Lower lobe of right lung (tissue), 2 donors: ENCODE measurements around the gene C1QB. TPM values are rescaled to one million over a fixed set of nuclear protein-coding genes. Genes with fewer than 3 reads are reported as not detected.

ENCODE experiments used
- ATAC-seq, 2 donors: fragments of 200-7000 bp; cut with Tn5 transposase; one replicate each; pipeline ENCODE4 v1.9.1; 2020 to 2022; ENCODE audit warnings: mild to moderate bottlenecking in 2 of 2, moderate library complexity in 2 of 2
- DNase-seq: peaks from one replicate; pipeline ENCODE4 v3.0.0-alpha.2; 2020
- H3K27ac ChIP-seq: fragments of 200-600 bp; one replicate; pipeline ENCODE4 v1.8.0; 2022
- H3K27me3 ChIP-seq: fragments of 200-600 bp; one replicate; pipeline ENCODE4 v1.8.0; 2022; ENCODE audit warnings: low read depth
- H3K36me3 ChIP-seq: fragments of 200-600 bp; one replicate; pipeline ENCODE4 v1.8.0; 2022; ENCODE audit warnings: mild to moderate bottlenecking
- H3K4me1 ChIP-seq: fragments of 200-600 bp; one replicate; pipeline ENCODE4 v1.8.0; 2022
- H3K4me3 ChIP-seq: fragments of 200-600 bp; one replicate; pipeline ENCODE4 v1.8.0; 2022; ENCODE audit warnings: mild to moderate bottlenecking
- H3K9me3 ChIP-seq: fragments of 200-600 bp; one replicate; pipeline ENCODE4 v1.8.0; 2022
- CTCF ChIP-seq: fragments of 200-600 bp; IDR thresholded peaks from one replicate; pipeline ENCODE4 v1.8.0; 2022; ENCODE audit warnings: antibody characterized with exemption, mild to moderate bottlenecking
- intact Hi-C: fragments of 100-400 bp; cut with DNase I; formaldehyde crosslinking; loops from one replicate; pipeline ENCODE4 v1.11.0; 2022
- total RNA-seq: library from RNA; stranded (reverse); fragmentation: NEBNext Ultra II Directional; extraction: Animal tissue kit (Norgen Biotek cat#: 25700); gene quantifications from one replicate; pipeline ENCODE4 v1.2.1, GENCODE V29; 2021
- donor health status: DM: no; HTN: yes; CAD: no; lungs with severe emphysema.

The C1QB gene
- total RNA-seq, 1 donor from 2014 or later, result 1,524 TPM

GRCh38 chr1:22680726-22681125, 27.7 kb downstream of the C1QB start:
- no peaks in the 10 kb centered on the region for H3K4me1 ChIP-seq
- ATAC-seq, result no peak
- H3K4me3 ChIP-seq, result no peak overlapping the region
- no peak overlapping the region for H3K27ac ChIP-seq
- H3K9me3 ChIP-seq, result no peaks in the 10 kb centered on the region
- peaks cover 26% of the 10 kb centered on the region for H3K27me3 ChIP-seq
- TF ChIP-seq CTCF, result no peak
- no peaks in the 10 kb centered on the region for H3K36me3 ChIP-seq
- no peak for DNase-seq
- intact Hi-C loops, result no loop called here

GRCh38 chr1:22681556-22682276, 28.7 kb downstream of the C1QB start:
- peaks cover 22% of the 10 kb centered on the region for H3K27me3 ChIP-seq
- intact Hi-C loops, result no loop called here
- no peaks in the 10 kb centered on the region for H3K36me3 ChIP-seq
- H3K9me3 ChIP-seq, result no peaks in the 10 kb centered on the region
- H3K27ac ChIP-seq, result no peak overlapping the region
- no peak for TF ChIP-seq CTCF
- H3K4me3 ChIP-seq, result no peak overlapping the region
- ATAC-seq (no peak), DNase-seq (no peak)
- no peaks in the 10 kb centered on the region for H3K4me1 ChIP-seq

- intact Hi-C loops, result no loop called here
These were observed 30.5 kb downstream of the C1QB start for GRCh38 chr1:22683547-22683946.

GRCh38 chr1:22685591-22686059, 32.6 kb downstream of the C1QB start:
- peaks cover 25% of the 10 kb centered on the region for H3K27me3 ChIP-seq
- H3K4me3 ChIP-seq, result no peak overlapping the region
- H3K36me3 ChIP-seq, result no peaks in the 10 kb centered on the region
- intact Hi-C loops, result no loop called here
- H3K4me1 ChIP-seq, result no peaks in the 10 kb centered on the region
- DNase-seq (no peak), ATAC-seq (peak in 1 of 2 donors; percentile 16)
- no peak overlapping the region for H3K27ac ChIP-seq
- TF ChIP-seq CTCF, result no peak
- H3K9me3 ChIP-seq, result no peaks in the 10 kb centered on the region

More at GRCh38 chr1:22683547-22683946, 30.5 kb downstream of the C1QB start:
- Histone ChIP-seq H3K27ac (no peak overlapping the region), H3K36me3 (no peaks in the 10 kb centered on the region), H3K9me3 (no peaks in the 10 kb centered on the region), H3K4me1 (no peaks in the 10 kb centered on the region), H3K27me3 (peaks cover 17% of the 10 kb centered on the region), H3K4me3 (no peak overlapping the region)
- no peak for TF ChIP-seq CTCF
- ATAC-seq (no peak), DNase-seq (no peak)

- H3K4me1 ChIP-seq, result no peaks in the 10 kb centered on the region
- H3K27me3 ChIP-seq, result peaks cover 25% of the 10 kb centered on the region
- DNase-seq (no peak), ATAC-seq (no peak)
- H3K36me3 ChIP-seq, result no peaks in the 10 kb centered on the region
- no peak for TF ChIP-seq CTCF
- no peak overlapping the region for H3K27ac ChIP-seq
- no peak overlapping the region for H3K4me3 ChIP-seq
- intact Hi-C loops, result no loop called here
- H3K9me3 ChIP-seq, result no peaks in the 10 kb centered on the region
These were observed 34.2 kb downstream of the C1QB start for GRCh38 chr1:22687191-22687590.
